ENCODE data around the gene TRAF2. TPM values are rescaled to one million over a fixed set of nuclear protein-coding genes. Genes with fewer than 3 reads are reported as not detected.
"Not testable (repeated sequence)": the region's sequence is repeated elsewhere in the genome, so short reads cannot be mapped to it uniquely, and the experiment has no call there.

Gene TRAF2
- total RNA-seq, 2 donors from 2014 or later = 5.2 to 30.7 TPM

GRCh38 chr9:136862849-136863622 is 23.3 kb upstream of the TRAF2 start:
- ATAC-seq (no peak), DNase-seq (peak in 1 of 4 donors; percentile 13)
- WGBS, 2 donors = 74 to 86% methylated on average over 14 to 30 of the region's 31 CpGs
- intact Hi-C loops (cut with DNase I) = no loop called here
- TF ChIP-seq CTCF (IDR thresholded peaks at IDR 0.05) (no peak), POLR2A (IDR thresholded peaks at IDR 0.05) (no peak)
- Histone ChIP-seq H3K27me3 (no peaks in the 10 kb centered on the region), H3K27ac (no peak overlapping the region), H3K4me1 (peaks cover 74% of the 10 kb centered on the region), H3K36me3 (replicated peaks in 1 of 2; ENCODE audit: insufficient read depth in 1 of 2, low read depth in 2 of 2) (peaks cover 15 to 21% of the 10 kb centered on the region in 2 donors), H3K9me3 (no peaks in the 10 kb centered on the region), H3K4me3 (no peak overlapping the region)

- H3K27ac ChIP-seq = no peak overlapping the region
- H3K27me3 ChIP-seq = no peaks in the 10 kb centered on the region
- TF ChIP-seq CTCF (IDR thresholded peaks at IDR 0.05) (no peak), POLR2A (IDR thresholded peaks at IDR 0.05) (no peak)
- no peaks in the 10 kb centered on the region for H3K9me3 ChIP-seq
- intact Hi-C loops (cut with DNase I) = no loop called here
- DNase-seq (peak in 1 of 4 donors; percentile 15), ATAC-seq (no peak)
- WGBS, 2 donors = 76 to 80% methylated on average over 10 to 12 of the region's 12 CpGs
- no peak overlapping the region for H3K4me3 ChIP-seq
- peaks cover 15 to 21% of the 10 kb centered on the region in 2 donors for H3K36me3 ChIP-seq (replicated peaks in 1 of 2; ENCODE audit: insufficient read depth in 1 of 2, low read depth in 2 of 2)
- peaks cover 67% of the 10 kb centered on the region for H3K4me1 ChIP-seq
Measured at GRCh38 chr9:136863623-136864273, 22.6 kb upstream of the TRAF2 start.

GRCh38 chr9:136865041-136865767 is 21.1 kb upstream of the TRAF2 start:
- Histone ChIP-seq H3K27ac (peak overlapping the region; percentile 94 to 96 (median 94)), H3K4me3 (peak overlapping the region; percentile 93 to 100), H3K36me3 (replicated peaks in 1 of 2; ENCODE audit: insufficient read depth in 1 of 2, low read depth in 2 of 2) (peaks cover 15 to 21% of the 10 kb centered on the region in 2 donors), H3K4me1 (peaks cover 52% of the 10 kb centered on the region), H3K27me3 (no peaks in the 10 kb centered on the region), H3K9me3 (no peaks in the 10 kb centered on the region)
- DNase-seq = peak in 2 of 4 donors; percentile 12 to 15
- intact Hi-C loops (cut with DNase I) = no loop called here
- WGBS, 2 donors = 34 to 40% methylated on average over 11 of the region's 11 CpGs
- TF ChIP-seq CTCF (IDR thresholded peaks at IDR 0.05) (no peak), POLR2A (IDR thresholded peaks at IDR 0.05) (no peak)
- no peak for ATAC-seq

- no peak for TF ChIP-seq CTCF (IDR thresholded peaks at IDR 0.05)
- no peak for TF ChIP-seq POLR2A (IDR thresholded peaks at IDR 0.05)
- WGBS, 2 donors = 1 to 5% methylated on average over 4 to 11 of the region's 20 CpGs
- DNase-seq (peak in 3 of 4 donors; percentile 53 to 62 (median 59)), ATAC-seq (peak; percentile 9)
- Histone ChIP-seq H3K4me3 (peak overlapping the region; percentile 93 to 100), H3K9me3 (no peaks in the 10 kb centered on the region), H3K4me1 (peaks cover 47% of the 10 kb centered on the region), H3K36me3 (replicated peaks in 1 of 2; ENCODE audit: insufficient read depth in 1 of 2, low read depth in 2 of 2) (peaks cover 15 to 21% of the 10 kb centered on the region in 2 donors), H3K27ac (peak overlapping the region; percentile 94 to 96 (median 94)), H3K27me3 (no peaks in the 10 kb centered on the region)
- intact Hi-C loops (cut with DNase I) = no loop called here
Measured at GRCh38 chr9:136865768-136866103, 20.6 kb upstream of the TRAF2 start.

GRCh38 chr9:136866898-136867421 is 19.4 kb upstream of the TRAF2 start:
- ATAC-seq; intact Hi-C loops (cut with DNase I); H3K27me3 ChIP-seq; H3K9me3 ChIP-seq; H3K4me3 ChIP-seq: not testable (repeated sequence)
- WGBS, 2 donors = 81 to 87% methylated on average over 29 of the region's 29 CpGs
- peaks cover 14% of the 10 kb centered on the region in 2 donors for H3K36me3 ChIP-seq (replicated peaks in 1 of 2; ENCODE audit: insufficient read depth in 1 of 2, low read depth in 2 of 2)
- peak in 1 of 4 donors; percentile 23 for DNase-seq
- peak overlapping the region in 2 of 4 donors; percentile 94 to 96 for H3K27ac ChIP-seq
- H3K4me1 ChIP-seq = peaks cover 36% of the 10 kb centered on the region
